Neural cell (in vitro differentiated cells): Measurements from ENCODE around the gene ZXDC.

Source experiments
- CTCF ChIP-seq: fragments of 450-650 bp; IDR thresholded peaks from 2 replicates; pipeline ENCODE4 v1.5.1; 2014; ENCODE audit warnings: antibody characterized with exemption, mild to moderate bottlenecking, moderate library complexity; ENCODE audit not compliant: poor library complexity, severe bottlenecking
- EP300 ChIP-seq: fragments of 450-650 bp; conservative IDR thresholded peaks from 2 replicates; pipeline ENCODE4 v1.6.1; 2014; ENCODE audit warnings: antibody characterized with exemption, mild to moderate bottlenecking, moderate library complexity; ENCODE audit not compliant: poor library complexity, severe bottlenecking
- EZH2 ChIP-seq: fragments of 200-600, 300-800 bp; shearing (Covaris generic), sonication (generic); IDR thresholded peaks from 2 replicates; pipeline ENCODE4 v1.6.1; 2014; ENCODE audit warnings: antibody characterized with exemption, low read length, borderline replicate concordance, mild to moderate bottlenecking; ENCODE audit not compliant: insufficient read depth, poor library complexity, severe bottlenecking
- MXI1 ChIP-seq: fragments of 450-650 bp; conservative IDR thresholded peaks from 2 replicates; pipeline ENCODE4 v1.6.1; 2014; ENCODE audit warnings: antibody characterized with exemption, mild to moderate bottlenecking; ENCODE audit not compliant: poor library complexity, severe bottlenecking
- POLR2AphosphoS5 ChIP-seq: IDR thresholded peaks from 2 replicates; pipeline ENCODE4 v1.6.1; 2012
- RAD21 ChIP-seq: fragments of 450-650 bp; conservative IDR thresholded peaks from 2 replicates; pipeline ENCODE4 v1.6.1; 2014; ENCODE audit warnings: antibody characterized with exemption, mild to moderate bottlenecking, moderate library complexity
- REST ChIP-seq: IDR thresholded peaks from 2 replicates; pipeline ENCODE4 v1.6.1; 2012; ENCODE audit warnings: borderline replicate concordance
- TAF1 ChIP-seq: IDR thresholded peaks from 2 replicates; pipeline ENCODE4 v1.6.1; 2012; ENCODE audit warnings: low read depth

- TF ChIP-seq CTCF (no peak), RAD21 (no peak), EP300 (no peak), TAF1 (no peak), EZH2 (no peak), POLR2AphosphoS5 (no peak), MXI1 (no peak), REST (no peak)
Observed at GRCh38 chr3:126438746-126439145, 36.9 kb downstream of the ZXDC start.
